Vagina (tissue), 2 donors: Measurements from ENCODE around the gene ELOVL6. TPM values are rescaled to one million over a fixed set of nuclear protein-coding genes. Genes with fewer than 3 reads are reported as not detected.

Source experiments
- DNase-seq, 2 donors: peaks; one replicate each; pipeline ENCODE4 v3.0.0-alpha.2; 2017; ENCODE audit errors: extremely low spot score in 2 of 2
- H3K27ac ChIP-seq: fragments of 200-600 bp; sonication (generic); one replicate; pipeline ENCODE4 v1.5.1; 2019
- H3K27me3 ChIP-seq: fragments of 200-600 bp; sonication (generic); one replicate; pipeline ENCODE4 v1.5.1; 2019
- H3K36me3 ChIP-seq, 2 donors: fragments of 200-600 bp; sonication (generic); one replicate each; pipeline ENCODE4 v1.5.1; 2017 to 2019
- H3K4me1 ChIP-seq: fragments of 200-600 bp; sonication (generic); one replicate; pipeline ENCODE4 v1.5.1; 2019
- H3K4me3 ChIP-seq, 2 donors: fragments of 200-600 bp; sonication (generic); 1 replicate in 1 of 2; 2 replicates in 1 of 2; pipeline ENCODE4 v1.5.1; 2016 to 2019
- H3K9me3 ChIP-seq: fragments of 200-600 bp; sonication (generic); one replicate; pipeline ENCODE4 v1.5.1; 2019
- POLR2A ChIP-seq, 2 donors: fragments of 450-650 bp; IDR thresholded peaks; one replicate each; pipeline ENCODE4 v1.6.1; 2017; ENCODE audit warnings: antibody characterized with exemption in 2 of 2, mild to moderate bottlenecking in 2 of 2, moderate library complexity in 2 of 2
- POLR2AphosphoS5 ChIP-seq, 2 donors: sonication (generic); formaldehyde crosslinking; IDR thresholded peaks; one replicate each; pipeline ENCODE4 v1.9.0; 2017; ENCODE audit warnings: antibody characterized with exemption in 2 of 2, mild to moderate bottlenecking in 2 of 2, low read depth in 1 of 2; ENCODE audit not compliant: insufficient read depth in 1 of 2
- intact Hi-C: fragments of 100-400 bp; cut with DNase I; formaldehyde crosslinking; loops from one replicate; pipeline ENCODE4 v1.15.1; 2023
- total RNA-seq: library from RNA; depleted of rRNA; stranded (reverse); fragments of >200 nt; gene quantifications from one replicate; pipeline ENCODE4 v1.2.3, GENCODE V29; 2016
- TF ChIP-seq, protein P1 (sequence below), 3 experiments: fragments of 450-650 bp in 2 of 3; fragments of 200-600 bp in 1 of 3; sonication (generic) in 1 of 3; IDR thresholded peaks; one replicate each; pipeline ENCODE4 v1.5.1; 2017 to 2019; ENCODE audit warnings: antibody characterized with exemption in 3 of 3, mild to moderate bottlenecking in 2 of 3, moderate library complexity in 2 of 3

The ELOVL6 gene
- total RNA-seq, 1 donor from 2014 or later = 9.1 TPM

DNA sequence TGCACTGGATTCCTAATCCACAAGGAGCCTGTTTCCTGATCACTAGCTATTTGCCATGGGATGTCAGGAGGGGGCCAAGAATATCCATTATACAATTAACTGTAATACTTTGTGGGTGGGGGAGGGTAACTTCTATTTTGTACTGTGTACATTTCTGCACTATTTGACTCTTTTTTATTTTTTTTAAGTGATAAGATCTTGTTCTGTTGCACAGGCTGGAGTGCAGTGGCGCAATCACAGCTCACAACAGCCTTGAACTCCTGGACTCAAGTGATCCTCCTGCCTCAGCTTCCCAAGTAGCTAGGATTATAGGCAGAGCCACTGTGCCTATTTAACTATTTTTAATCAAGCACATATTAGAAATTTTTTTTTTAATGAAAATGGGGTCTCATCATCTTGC is 134.1 kb downstream of the ELOVL6 start:
- TF ChIP-seq, protein P1, sequence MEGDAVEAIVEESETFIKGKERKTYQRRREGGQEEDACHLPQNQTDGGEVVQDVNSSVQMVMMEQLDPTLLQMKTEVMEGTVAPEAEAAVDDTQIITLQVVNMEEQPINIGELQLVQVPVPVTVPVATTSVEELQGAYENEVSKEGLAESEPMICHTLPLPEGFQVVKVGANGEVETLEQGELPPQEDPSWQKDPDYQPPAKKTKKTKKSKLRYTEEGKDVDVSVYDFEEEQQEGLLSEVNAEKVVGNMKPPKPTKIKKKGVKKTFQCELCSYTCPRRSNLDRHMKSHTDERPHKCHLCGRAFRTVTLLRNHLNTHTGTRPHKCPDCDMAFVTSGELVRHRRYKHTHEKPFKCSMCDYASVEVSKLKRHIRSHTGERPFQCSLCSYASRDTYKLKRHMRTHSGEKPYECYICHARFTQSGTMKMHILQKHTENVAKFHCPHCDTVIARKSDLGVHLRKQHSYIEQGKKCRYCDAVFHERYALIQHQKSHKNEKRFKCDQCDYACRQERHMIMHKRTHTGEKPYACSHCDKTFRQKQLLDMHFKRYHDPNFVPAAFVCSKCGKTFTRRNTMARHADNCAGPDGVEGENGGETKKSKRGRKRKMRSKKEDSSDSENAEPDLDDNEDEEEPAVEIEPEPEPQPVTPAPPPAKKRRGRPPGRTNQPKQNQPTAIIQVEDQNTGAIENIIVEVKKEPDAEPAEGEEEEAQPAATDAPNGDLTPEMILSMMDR (IDR thresholded peaks at IDR 0.05) = no peak
- TF ChIP-seq POLR2A (IDR thresholded peaks at IDR 0.05) (no peak), POLR2AphosphoS5 (IDR thresholded peaks at IDR 0.05; ENCODE audit: insufficient read depth in 1 of 2, low read depth in 1 of 2) (no peak)
- Histone ChIP-seq H3K27ac (no peak overlapping the region), H3K4me1 (no peaks in the 10 kb centered on the region), H3K9me3 (no peaks in the 10 kb centered on the region), H3K4me3 (no peak overlapping the region), H3K27me3 (no peaks in the 10 kb centered on the region), H3K36me3 (no peaks in the 10 kb centered on the region)
- DNase-seq = no peak
- intact Hi-C loops = no loop called here

DNA sequence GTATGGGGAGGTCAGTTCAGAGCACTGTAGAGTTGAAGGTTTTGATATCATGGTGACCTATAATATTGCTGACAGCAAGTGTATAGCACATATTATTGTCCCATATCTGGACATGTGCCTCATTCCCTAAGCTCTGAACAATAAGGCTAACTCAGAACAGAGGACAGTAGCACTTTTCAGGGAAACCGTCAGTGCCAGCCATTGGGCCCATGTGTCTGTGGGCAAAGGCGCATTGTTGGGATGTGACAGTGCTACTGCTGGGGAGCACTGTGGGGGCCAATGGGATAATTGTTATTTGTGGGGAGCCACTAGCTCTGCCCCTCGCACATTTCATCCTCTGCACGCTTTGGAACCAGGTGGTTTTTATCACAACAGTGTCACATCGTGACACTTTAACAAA is 136.2 kb downstream of the ELOVL6 start:
- Histone ChIP-seq H3K9me3 (no peaks in the 10 kb centered on the region), H3K36me3 (no peaks in the 10 kb centered on the region), H3K4me1 (no peaks in the 10 kb centered on the region), H3K27me3 (no peaks in the 10 kb centered on the region), H3K27ac (no peak overlapping the region), H3K4me3 (no peak overlapping the region)
- intact Hi-C loops = no loop called here
- TF ChIP-seq, protein P1 (IDR thresholded peaks at IDR 0.05) = no peak
- TF ChIP-seq POLR2AphosphoS5 (IDR thresholded peaks at IDR 0.05; ENCODE audit: insufficient read depth in 1 of 2, low read depth in 1 of 2) (no peak), POLR2A (IDR thresholded peaks at IDR 0.05) (no peak)
- DNase-seq = no peak

DNA sequence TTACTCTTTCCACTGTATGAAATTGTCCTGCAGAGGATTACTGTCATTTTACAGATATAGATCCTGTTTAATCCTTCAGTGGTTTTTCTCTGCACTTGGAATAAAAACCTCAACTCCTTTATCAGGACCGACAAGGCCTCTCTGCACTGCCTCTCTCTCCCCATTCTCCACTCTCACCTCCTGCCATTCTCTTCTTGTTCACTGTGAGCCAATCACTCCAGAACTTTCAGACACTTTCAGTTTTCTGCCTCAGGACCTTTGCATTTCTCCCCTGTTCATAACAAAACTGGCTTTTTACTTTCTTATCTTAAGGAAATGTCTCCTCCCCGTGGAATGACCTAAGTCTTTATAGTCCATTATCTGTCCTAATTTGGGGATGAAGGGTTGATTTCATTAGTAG is 137.3 kb downstream of the ELOVL6 start:
- TF ChIP-seq POLR2A (IDR thresholded peaks at IDR 0.05) = no peak
- no peak for TF ChIP-seq POLR2AphosphoS5 (IDR thresholded peaks at IDR 0.05; ENCODE audit: insufficient read depth in 1 of 2, low read depth in 1 of 2)
- TF ChIP-seq, protein P1 (IDR thresholded peaks at IDR 0.05) = no peak
- H3K4me1 ChIP-seq = no peaks in the 10 kb centered on the region
- intact Hi-C loops = no loop called here
- H3K9me3 ChIP-seq = no peaks in the 10 kb centered on the region
- no peak overlapping the region for H3K4me3 ChIP-seq
- no peak for DNase-seq
- no peak overlapping the region for H3K27ac ChIP-seq
- no peaks in the 10 kb centered on the region for H3K36me3 ChIP-seq
- H3K27me3 ChIP-seq = no peaks in the 10 kb centered on the region

DNA sequence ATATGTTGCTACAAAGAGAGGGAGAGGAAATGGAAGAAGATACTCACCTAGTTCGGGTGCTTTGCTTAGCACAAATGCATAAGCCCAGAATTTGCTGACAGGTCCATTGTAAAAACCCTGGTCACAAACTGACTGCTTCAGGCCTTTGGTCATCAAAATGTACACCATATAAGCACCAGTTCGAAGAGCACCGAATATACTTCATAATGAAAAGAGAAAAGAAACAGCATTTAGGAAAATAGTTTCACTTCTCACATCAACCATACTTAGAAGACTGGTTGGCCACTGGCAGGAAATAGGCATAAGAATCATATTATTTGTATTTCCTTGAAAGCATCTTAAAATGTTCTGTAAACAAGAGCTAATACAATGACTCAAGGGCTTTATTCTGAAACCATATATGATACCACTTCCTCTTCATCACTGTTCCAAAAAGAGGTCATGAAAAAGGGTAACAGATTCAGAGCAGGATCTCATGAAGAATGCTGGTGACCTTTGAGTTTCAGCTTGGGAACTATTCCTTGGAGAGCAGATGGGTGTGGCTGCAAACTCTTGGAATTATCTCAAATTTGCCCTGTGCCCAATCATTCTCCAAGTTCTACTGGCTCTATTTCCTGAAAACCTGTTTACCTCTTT is 138.7 kb downstream of the ELOVL6 start:
- Histone ChIP-seq H3K27me3 (no peaks in the 10 kb centered on the region), H3K9me3 (no peaks in the 10 kb centered on the region), H3K4me3 (no peak overlapping the region), H3K27ac (no peak overlapping the region), H3K4me1 (no peaks in the 10 kb centered on the region), H3K36me3 (no peaks in the 10 kb centered on the region)
- no peak for TF ChIP-seq POLR2A (IDR thresholded peaks at IDR 0.05)
- TF ChIP-seq POLR2AphosphoS5 (IDR thresholded peaks at IDR 0.05; ENCODE audit: insufficient read depth in 1 of 2, low read depth in 1 of 2) = no peak
- TF ChIP-seq, protein P1 (IDR thresholded peaks at IDR 0.05) = no peak
- intact Hi-C loops = no loop called here
- DNase-seq = no peak

DNA sequence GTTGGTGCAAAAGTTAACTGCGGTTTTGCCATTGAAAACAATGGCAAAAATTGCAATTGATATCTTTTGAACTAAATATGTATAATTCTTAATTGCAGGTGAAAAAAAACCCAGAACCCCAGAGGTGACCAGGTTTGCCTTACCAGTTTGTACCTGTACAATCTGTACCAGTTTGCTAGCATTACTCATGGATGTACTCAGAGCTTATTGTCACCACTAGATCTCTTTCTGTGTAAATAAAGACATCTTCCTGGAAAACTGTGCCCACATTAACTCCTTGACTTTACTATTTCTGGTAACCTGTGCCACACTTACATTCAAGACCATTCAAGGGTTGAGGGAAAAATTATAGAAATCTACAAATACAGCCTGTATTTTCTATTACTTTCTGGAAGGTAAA is 139.7 kb downstream of the ELOVL6 start:
- H3K36me3 ChIP-seq = no peaks in the 10 kb centered on the region
- no peaks in the 10 kb centered on the region for H3K9me3 ChIP-seq
- no peak for DNase-seq
- H3K27me3 ChIP-seq = no peaks in the 10 kb centered on the region
- no peak overlapping the region for H3K27ac ChIP-seq
- TF ChIP-seq POLR2AphosphoS5 (IDR thresholded peaks at IDR 0.05; ENCODE audit: insufficient read depth in 1 of 2, low read depth in 1 of 2) = no peak
- no peak for TF ChIP-seq POLR2A (IDR thresholded peaks at IDR 0.05)
- TF ChIP-seq, protein P1 (IDR thresholded peaks at IDR 0.05) = no peak
- intact Hi-C loops = no loop called here
- H3K4me1 ChIP-seq = no peaks in the 10 kb centered on the region
- H3K4me3 ChIP-seq = no peak overlapping the region
